22Rv1 (cell line): ENCODE data around the gene PRMT7.

Source experiments
- H3K27ac ChIP-seq: fragments of 450-650 bp; 2 replicates; pipeline ENCODE4 v1.5.1; 2017
- ZFX ChIP-seq: fragments of 450-650 bp; IDR thresholded peaks from 2 replicates; pipeline ENCODE4 v1.6.1; 2017; ENCODE audit warnings: antibody characterized with exemption, borderline replicate concordance
- TF ChIP-seq, protein P1 (sequence below): fragments of 450-650 bp; IDR thresholded peaks from 2 replicates; pipeline ENCODE4 v1.5.1; 2017; ENCODE audit warnings: mild to moderate bottlenecking

PRMT7 gene

DNA sequence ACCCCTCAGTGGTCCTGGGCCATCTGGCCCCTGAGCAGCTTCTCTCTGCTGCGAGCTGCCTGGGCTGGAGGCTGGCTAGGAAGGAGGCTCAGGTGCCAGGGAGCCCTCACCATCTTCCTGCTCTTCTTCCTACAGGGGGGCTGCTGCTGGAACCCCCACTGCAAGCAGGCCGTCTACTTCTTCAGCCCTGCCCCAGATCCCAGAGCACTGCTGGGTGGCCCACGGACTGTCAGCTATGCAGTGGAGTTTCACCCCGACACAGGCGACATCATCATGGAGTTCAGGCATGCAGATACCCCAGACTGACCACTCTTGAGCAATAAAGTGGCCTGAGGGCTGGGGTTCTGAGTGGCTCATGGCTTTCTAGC lies 46.1 kb downstream of the PRMT7 start:
- TF ChIP-seq ZFX = no peak
- TF ChIP-seq, protein P1, sequence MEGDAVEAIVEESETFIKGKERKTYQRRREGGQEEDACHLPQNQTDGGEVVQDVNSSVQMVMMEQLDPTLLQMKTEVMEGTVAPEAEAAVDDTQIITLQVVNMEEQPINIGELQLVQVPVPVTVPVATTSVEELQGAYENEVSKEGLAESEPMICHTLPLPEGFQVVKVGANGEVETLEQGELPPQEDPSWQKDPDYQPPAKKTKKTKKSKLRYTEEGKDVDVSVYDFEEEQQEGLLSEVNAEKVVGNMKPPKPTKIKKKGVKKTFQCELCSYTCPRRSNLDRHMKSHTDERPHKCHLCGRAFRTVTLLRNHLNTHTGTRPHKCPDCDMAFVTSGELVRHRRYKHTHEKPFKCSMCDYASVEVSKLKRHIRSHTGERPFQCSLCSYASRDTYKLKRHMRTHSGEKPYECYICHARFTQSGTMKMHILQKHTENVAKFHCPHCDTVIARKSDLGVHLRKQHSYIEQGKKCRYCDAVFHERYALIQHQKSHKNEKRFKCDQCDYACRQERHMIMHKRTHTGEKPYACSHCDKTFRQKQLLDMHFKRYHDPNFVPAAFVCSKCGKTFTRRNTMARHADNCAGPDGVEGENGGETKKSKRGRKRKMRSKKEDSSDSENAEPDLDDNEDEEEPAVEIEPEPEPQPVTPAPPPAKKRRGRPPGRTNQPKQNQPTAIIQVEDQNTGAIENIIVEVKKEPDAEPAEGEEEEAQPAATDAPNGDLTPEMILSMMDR = no peak
- H3K27ac ChIP-seq = no peak overlapping the region

DNA sequence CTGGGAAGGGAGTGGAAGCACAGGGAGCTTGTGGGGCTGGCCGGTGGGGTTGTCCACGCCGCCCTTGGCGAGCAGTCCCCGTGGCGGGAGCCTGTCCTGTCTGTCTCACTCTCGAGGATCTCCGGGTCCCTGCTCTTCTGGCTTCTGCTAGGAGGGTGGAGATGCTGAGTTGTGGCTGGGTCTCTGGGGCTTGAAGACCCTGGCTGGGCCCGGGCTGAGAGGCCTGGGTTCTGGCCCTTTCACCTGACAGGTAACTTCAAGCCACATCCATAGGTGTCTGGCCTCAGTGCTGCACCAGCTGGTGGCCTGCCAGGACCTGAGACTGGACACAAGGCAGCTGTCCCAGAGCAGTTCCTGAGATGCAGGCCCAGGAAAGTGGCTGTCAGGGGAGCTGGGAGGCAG lies 46.7 kb downstream of the PRMT7 start:
- no peak overlapping the region for H3K27ac ChIP-seq
- TF ChIP-seq, protein P1 = no peak
- TF ChIP-seq ZFX = no peak

DNA sequence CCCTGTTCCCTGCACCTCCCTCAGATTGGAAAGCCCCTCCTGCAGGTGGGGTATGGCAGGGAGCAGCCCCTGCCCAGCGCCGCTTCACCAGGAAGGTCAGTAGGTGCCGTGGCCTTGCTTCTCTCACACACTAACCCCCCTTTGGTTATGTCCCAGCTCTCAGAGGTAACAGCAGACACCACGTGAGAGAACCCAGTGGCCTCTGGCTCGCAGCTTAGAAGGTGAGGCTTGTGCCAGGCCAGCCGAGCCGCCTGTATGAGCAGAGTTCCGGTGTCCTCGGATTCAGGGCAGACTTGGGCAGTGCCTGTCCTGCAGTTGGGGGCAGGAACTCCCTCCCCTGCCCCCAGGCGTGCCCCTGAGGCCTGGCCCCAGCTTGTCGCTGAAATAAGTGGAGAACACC lies 47.1 kb downstream of the PRMT7 start:
- TF ChIP-seq, protein P1 = no peak
- TF ChIP-seq ZFX = no peak
- no peak overlapping the region for H3K27ac ChIP-seq

DNA sequence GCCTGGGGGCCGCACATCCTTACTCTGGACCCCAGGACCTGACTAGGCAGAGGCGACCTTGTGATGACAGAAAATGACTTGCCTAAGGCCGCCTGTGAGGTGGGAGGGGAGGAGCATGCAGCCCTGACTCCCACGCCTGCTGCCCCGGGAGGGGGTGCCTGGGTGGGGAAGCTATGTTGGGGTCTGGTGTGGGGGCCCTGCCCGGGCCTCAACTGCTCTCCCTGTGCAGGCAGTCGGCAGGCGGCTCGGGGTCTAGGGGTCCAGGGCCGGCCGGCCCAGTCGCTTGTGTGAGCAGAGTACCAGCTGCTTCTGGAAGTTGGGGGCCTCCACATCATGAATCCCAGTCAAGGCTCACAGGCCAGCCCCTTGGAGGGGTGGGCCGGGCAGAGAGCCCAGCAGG lies 48.1 kb downstream of the PRMT7 start:
- TF ChIP-seq, protein P1 = no peak
- TF ChIP-seq ZFX = no peak
- no peak overlapping the region for H3K27ac ChIP-seq

DNA sequence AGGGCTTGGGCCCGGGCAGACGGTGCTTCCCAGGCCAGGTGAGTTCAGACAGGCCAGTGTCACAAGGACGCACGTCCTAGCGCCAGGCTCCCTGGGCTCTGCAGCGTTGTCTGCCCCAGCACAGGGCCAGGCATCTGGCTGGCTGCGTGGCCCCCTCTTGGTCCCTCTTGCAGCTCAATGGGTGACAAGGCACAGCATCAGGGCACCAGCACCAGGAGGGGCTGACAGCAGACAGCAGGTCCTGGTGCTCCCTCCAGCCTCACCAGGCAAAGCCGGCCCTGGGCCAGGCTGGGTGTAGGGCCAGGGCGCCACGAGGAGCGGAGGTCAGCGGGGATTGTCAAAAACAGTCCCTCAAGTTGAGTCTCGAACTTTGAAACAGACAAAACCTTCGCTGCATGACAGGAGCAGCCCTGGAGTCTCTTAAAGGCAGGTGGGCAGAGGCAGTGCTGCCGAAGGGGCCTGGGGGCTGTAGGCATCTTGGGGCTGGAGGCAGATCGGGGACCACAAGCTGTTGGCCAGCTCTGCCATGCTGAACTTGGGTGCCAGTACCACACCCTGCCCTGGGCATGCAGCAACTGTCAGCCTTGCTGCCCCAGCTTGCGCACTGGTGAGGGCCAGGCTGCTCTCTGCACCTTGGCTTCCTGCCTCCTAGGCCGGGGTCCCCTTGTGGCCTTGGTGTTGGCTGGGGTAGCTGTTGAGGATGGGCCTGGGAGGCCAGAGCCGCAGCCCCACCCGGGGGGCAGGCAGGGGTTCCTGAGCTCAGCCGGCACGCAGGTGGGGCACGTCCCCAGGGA lies 48.8 kb downstream of the PRMT7 start:
- no peak overlapping the region for H3K27ac ChIP-seq
- TF ChIP-seq, protein P1 = no peak
- no peak for TF ChIP-seq ZFX

DNA sequence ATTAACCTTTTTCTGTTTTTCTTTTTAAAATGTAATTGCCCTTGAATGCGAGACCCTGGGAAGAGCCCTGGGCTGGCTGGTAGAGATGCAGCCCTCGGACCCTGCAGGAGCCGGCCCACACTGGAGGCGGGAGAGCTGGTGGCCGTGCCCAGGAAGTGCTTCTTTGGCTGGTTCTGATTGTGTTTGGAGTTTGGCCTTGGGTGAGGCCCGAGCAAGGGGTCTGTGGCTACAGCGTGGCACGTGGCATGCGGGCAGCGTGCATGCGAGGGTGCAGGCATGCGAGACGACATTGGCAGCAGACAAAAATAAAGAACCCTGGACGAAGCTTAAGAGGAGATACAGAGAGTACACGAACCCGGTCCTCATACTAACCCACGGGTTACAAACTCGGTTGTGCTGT lies 49.7 kb downstream of the PRMT7 start:
- TF ChIP-seq, protein P1 = no peak
- TF ChIP-seq ZFX = no peak
- no peak overlapping the region for H3K27ac ChIP-seq

DNA sequence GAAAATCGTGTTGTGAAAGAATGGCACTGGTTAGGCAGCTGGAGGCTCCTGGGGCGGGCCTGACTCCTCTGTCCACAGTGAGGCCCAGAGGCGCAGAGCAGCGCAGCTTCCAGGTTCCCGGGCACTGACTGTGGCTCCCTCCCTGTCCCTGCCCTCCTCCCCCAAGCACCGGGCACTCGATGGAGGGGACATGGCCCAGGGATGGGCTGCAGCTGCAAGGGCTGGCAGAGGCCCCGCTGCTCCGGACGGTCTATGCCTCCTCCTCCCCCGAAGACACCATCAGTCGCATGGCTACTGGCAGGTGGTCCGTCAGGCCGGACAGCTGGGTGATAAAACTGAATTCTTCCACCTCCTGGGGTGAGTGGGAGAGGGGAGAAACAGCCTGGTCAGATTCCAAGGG lies 50.1 kb downstream of the PRMT7 start:
- no peak overlapping the region for H3K27ac ChIP-seq
- TF ChIP-seq, protein P1 = no peak
- TF ChIP-seq ZFX = no peak
